GM13976 (cell line): ENCODE data around the gene ICAM1.

Experiments
- DNase-seq: peaks from one replicate; pipeline ENCODE4 v3.0.0; 2012; ENCODE audit warnings: low spot score
- in situ Hi-C: fragments of 300-500 bp; cut with MboI; formaldehyde crosslinking; loops from one replicate; pipeline ENCODE4 v1.12.0; 2022; ENCODE audit warnings: low sequenced_read_pairs, mixed read lengths, inconsistent platforms; ENCODE audit not compliant: unreplicated experiment
- TF ChIP-seq, protein P1 (sequence below): IDR thresholded peaks from 2 replicates; pipeline ENCODE4 v1.5.1; 2012; ENCODE audit warnings: borderline replicate concordance, mild to moderate bottlenecking; ENCODE audit not compliant: insufficient read depth; ENCODE audit errors: extremely low read depth, missing control alignments, control extremely low read depth

Gene ICAM1

GRCh38 chr19:10299545-10300458 is 28.9 kb downstream of the ICAM1 start:
- DNase-seq = no peak
- TF ChIP-seq, protein P1, sequence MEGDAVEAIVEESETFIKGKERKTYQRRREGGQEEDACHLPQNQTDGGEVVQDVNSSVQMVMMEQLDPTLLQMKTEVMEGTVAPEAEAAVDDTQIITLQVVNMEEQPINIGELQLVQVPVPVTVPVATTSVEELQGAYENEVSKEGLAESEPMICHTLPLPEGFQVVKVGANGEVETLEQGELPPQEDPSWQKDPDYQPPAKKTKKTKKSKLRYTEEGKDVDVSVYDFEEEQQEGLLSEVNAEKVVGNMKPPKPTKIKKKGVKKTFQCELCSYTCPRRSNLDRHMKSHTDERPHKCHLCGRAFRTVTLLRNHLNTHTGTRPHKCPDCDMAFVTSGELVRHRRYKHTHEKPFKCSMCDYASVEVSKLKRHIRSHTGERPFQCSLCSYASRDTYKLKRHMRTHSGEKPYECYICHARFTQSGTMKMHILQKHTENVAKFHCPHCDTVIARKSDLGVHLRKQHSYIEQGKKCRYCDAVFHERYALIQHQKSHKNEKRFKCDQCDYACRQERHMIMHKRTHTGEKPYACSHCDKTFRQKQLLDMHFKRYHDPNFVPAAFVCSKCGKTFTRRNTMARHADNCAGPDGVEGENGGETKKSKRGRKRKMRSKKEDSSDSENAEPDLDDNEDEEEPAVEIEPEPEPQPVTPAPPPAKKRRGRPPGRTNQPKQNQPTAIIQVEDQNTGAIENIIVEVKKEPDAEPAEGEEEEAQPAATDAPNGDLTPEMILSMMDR = no peak
- in situ Hi-C loops = no loop called here

- no peak for DNase-seq
- TF ChIP-seq, protein P1 = no peak
- in situ Hi-C loops = no loop called here
These were observed 34.4 kb downstream of the ICAM1 start for GRCh38 chr19:10305139-10305806.

GRCh38 chr19:10306327-10306726 is 35.4 kb downstream of the ICAM1 start:
- in situ Hi-C loops = no loop called here
- TF ChIP-seq, protein P1 = no peak
- DNase-seq = no peak

- TF ChIP-seq, protein P1 = no peak
- DNase-seq = no peak
- in situ Hi-C loops = no loop called here
These were observed 38.5 kb downstream of the ICAM1 start, which contains the start of gene ZGLP1 for GRCh38 chr19:10309423-10309822. Gene ZGLP1 (minus strand): TSS chr19:10309815.

DNA sequence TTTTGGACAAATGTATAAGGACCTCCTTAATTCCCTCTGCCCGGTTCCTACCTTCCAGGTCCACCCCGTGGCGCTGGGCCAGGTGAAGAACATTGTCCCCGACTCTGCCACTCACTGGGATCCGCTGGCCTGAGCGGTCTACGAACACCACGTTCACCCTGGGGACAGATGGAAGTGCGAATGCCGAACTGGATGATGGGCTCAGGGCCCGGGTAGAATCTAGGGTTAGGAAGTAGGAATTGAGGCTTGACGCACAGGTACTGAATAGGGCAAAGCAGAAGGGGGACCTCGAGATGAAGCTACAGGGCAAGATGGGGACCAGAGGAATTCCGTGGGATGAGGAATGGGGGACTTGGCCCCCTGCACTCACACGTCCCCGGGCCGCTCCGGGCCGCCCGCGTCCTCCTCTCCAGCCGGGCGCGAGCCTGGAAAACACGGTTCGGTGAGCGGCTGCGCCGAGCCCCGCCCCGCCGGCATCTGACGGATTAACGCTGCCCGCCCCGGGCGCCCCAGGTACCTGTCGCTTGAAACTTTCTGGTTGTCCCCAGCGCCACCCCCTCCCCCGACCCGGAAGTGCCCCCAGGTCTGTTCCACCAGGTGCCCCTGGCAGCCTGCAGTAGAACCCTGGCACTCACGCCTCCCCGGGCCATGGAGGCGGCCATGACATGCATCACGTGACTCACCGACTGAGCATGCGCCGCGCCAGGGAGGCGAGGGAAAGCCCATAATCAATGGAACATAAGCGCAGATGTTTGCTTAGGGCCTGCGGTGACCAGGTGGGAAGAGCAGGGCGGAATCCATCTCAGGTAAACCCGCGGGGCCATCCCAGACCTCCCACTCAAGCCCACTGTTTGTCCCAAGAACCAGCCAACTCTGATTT is 44.7 kb downstream of the ICAM1 start, which contains the start of gene FDX2:
Gene FDX2 (minus strand): TSS at position 681 of the 880 bp plus-strand sequence. CDS start 19 bp downstream, at position 662.
- peak; percentile 96 for DNase-seq
- in situ Hi-C loops = no loop called here
- TF ChIP-seq, protein P1 = no peak

DNA sequence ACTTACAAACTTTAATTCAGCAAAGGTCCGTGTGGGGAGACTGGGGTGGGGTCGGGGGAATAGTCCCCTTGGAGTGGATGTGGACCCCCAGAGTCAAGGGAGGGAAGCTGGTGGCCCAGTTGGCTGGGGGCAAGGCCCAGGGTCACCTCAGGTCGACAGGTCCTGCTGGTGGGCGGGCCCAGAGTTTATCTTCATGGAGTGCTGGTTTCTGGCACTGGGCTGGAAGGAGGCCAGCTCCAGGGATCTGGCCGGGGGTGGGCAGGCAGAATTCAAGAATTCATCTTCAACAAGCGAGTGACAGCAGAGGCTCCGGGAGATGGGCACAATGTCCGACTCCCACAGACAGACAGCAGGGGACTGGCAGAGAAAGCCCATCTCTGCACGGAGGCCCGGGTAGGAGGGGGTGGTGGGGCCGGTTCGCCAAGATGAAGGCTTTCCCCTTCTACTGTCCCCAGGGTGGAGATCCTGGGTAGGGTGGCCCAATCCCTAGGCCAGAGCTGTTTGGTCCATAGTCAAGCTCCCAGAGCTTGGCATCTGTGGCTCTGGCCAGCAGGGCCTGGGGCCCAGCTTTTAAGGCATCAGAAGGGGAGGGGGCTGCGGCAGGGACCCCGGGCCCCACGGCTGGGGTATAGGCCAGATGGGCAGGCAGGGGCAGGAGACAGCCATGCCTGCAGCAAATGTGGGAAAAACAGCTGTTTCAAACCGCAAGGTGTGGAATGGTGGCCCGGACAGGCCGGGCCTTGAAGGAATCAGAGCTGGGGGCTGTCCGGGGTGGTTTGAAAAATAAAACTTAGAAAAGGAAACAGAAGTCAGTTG is 45.5 kb downstream of the ICAM1 start:
- TF ChIP-seq, protein P1 = no peak
- in situ Hi-C loops = no loop called here
- DNase-seq = no peak
